ENCODE measurements around the gene OR2T5. TPM values are rescaled to one million over a fixed set of nuclear protein-coding genes. Genes with fewer than 3 reads are reported as not detected.
"Not testable (repeated sequence)": the region's sequence is repeated elsewhere in the genome, so short reads cannot be mapped to it uniquely, and the experiment has no call there.

The OR2T5 gene, protein sequence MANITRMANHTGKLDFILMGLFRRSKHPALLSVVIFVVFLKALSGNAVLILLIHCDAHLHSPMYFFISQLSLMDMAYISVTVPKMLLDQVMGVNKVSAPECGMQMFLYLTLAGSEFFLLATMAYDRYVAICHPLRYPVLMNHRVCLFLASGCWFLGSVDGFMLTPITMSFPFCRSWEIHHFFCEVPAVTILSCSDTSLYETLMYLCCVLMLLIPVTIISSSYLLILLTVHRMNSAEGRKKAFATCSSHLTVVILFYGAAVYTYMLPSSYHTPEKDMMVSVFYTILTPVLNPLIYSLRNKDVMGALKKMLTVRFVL
- not detected for polyA plus RNA-seq (2013, experiment 1 of 2)
- not detected for polyA plus RNA-seq (2013, experiment 2 of 2)

DNA sequence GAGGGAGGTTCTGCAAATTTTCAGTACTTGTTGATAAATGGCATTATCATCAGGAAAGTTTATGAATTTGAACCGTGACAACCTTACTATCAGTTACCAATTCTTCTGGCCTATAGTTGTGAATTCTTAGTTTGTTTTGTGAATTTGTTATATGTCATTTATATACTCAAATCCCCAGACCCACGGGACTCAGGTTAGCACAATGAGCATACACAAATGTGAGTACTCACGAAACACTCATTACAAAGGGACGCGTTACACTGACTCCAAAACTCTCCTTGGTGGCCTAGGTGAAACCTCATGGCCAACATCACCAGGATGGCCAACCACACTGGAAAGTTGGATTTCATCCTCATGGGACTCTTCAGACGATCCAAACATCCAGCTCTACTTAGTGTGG lies at the start of gene OR2T5:
Gene OR2T5 (plus strand): TSS at position 301 of the 400 bp plus-strand sequence. CDS start 0 bp downstream, at position 301.
- H3K9me3 ChIP-seq (ENCODE audit: insufficient read depth, low read depth, low read length); H3K36me3 ChIP-seq (ENCODE audit: insufficient read depth, low read length); H3K4me1 ChIP-seq (ENCODE audit: insufficient read depth, low read length); H3K27me3 ChIP-seq (ENCODE audit: insufficient read depth, low read length); H3K27ac ChIP-seq (ENCODE audit: low read depth, low read length); H3K4me3 ChIP-seq (ENCODE audit: low read length); H3K9ac ChIP-seq (ENCODE audit: low read depth, low read length): not testable (repeated sequence)
- 91% methylated on average over 4 of the region's 6 CpGs for WGBS

DNA sequence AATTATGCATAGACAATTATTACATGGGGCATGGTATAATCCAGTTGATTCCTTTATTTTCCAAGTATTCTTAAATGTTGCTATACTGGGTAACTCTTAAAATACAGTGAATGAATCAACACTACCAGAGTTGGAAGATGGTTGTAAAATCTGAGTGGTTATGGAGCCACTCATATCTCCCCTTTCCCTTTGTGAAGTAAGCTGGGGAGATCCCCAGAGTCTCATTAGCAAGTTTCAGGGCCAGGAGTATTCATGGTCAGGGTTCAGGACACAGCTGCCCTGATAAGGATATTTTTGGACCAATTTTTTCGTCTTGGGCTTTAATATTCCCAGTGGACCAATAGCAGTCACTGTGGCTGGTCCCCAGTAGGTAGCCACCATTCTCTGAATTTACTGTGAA lies 49.7 kb upstream of the OR2T5 start:
- not testable (repeated sequence) for H3K4me1 ChIP-seq (ENCODE audit: insufficient read depth, low read length); H3K4me3 ChIP-seq (ENCODE audit: low read length); H3K9ac ChIP-seq (ENCODE audit: low read depth, low read length); H3K27me3 ChIP-seq (ENCODE audit: insufficient read depth, low read length); H3K36me3 ChIP-seq (ENCODE audit: insufficient read depth, low read length); H3K27ac ChIP-seq (ENCODE audit: low read depth, low read length)
- WGBS: 41% methylated on average over 1 of the region's 1 CpG
- H3K9me3 ChIP-seq (ENCODE audit: insufficient read depth, low read depth, low read length): peaks cover 36% of the 10 kb centered on the region

DNA sequence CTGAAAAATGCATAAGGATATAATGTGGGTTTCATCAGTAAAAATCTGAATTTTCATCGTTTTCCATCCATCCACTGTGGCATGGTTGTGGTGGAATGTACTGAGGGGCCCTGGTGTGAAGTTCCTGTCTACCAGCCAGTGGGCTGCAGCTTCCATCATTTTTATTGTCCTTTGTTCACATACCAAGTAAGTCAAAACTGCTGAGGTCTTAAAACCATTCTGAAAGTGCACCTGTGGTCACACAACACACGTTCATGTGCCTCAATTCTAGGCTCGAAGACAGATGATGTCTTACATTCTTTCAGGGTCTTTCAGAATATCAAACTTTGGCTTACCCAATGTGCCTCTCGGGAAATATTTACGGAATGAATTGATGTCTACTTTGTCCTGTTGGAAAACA lies 49.1 kb upstream of the OR2T5 start:
- H3K36me3 ChIP-seq (ENCODE audit: insufficient read depth, low read length); H3K4me1 ChIP-seq (ENCODE audit: insufficient read depth, low read length); H3K27ac ChIP-seq (ENCODE audit: low read depth, low read length); H3K9ac ChIP-seq (ENCODE audit: low read depth, low read length); H3K4me3 ChIP-seq (ENCODE audit: low read length); H3K27me3 ChIP-seq (ENCODE audit: insufficient read depth, low read length): not testable (repeated sequence)
- 61% methylated on average over 5 of the region's 5 CpGs for WGBS
- H3K9me3 ChIP-seq (ENCODE audit: insufficient read depth, low read depth, low read length): peaks cover 37% of the 10 kb centered on the region

DNA sequence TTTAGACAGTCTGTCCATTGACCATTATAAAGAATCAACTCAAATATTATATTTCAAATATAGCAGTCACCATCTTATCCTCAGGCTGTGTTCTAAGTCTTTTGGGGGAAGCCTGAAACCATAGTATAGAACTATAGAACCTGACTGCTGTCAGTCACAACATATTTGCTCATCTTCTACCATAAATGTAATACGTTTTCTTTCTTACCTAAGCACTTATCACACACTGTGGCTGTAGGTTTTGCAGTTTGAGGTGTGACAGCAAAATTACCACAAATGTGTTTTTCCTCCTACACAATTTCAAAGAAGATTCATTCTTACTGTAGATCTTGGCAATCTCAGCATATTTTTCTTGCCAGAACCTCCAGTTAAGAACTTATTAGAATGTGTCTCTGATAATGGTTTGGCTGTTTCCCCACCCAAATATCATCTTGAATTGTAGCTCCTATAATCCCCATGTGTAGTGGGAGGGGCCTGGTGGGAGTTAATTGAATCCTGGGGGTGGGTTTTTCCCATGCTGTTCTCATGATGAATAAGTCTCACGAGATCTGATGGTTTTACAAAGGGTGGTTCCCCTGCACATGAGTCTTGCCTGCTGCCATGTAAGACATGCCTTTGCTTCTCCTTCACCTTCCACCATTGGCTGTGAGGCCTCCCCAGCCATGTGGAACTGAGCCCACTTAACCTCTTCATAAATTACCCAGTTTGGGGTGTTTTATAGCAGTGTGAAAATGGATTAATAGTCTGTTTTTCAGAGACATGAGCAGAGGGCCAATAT lies 45.7 kb upstream of the OR2T5 start:
- H3K27ac ChIP-seq (ENCODE audit: low read depth, low read length); H3K27me3 ChIP-seq (ENCODE audit: insufficient read depth, low read length); H3K4me3 ChIP-seq (ENCODE audit: low read length); H3K9ac ChIP-seq (ENCODE audit: low read depth, low read length); H3K36me3 ChIP-seq (ENCODE audit: insufficient read depth, low read length); H3K4me1 ChIP-seq (ENCODE audit: insufficient read depth, low read length): not testable (repeated sequence)
- WGBS: no CpG with 5 or more reads among the region's 2 CpGs
- H3K9me3 ChIP-seq (ENCODE audit: insufficient read depth, low read depth, low read length): peaks cover 54% of the 10 kb centered on the region

DNA sequence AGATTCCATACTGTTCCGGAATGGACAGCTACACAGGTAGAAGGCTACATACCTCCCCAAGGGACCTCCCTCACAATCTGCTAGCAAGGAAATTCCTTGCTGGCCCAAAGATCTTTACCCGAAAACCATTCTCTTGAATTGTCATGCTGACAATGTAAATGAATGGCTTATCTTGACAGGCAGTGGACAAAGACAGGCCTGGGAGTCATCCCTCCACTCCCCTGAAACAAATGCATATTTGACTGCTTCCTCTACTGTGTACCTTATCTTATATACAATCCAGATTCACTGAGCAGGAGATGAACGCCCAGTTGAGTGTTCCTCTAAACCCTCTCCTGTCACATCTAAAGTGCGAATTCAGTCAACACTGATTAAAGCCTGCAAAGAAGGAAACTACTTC lies 43.8 kb upstream of the OR2T5 start:
- not testable (repeated sequence) for H3K27ac ChIP-seq (ENCODE audit: low read depth, low read length); H3K4me1 ChIP-seq (ENCODE audit: insufficient read depth, low read length); H3K27me3 ChIP-seq (ENCODE audit: insufficient read depth, low read length); H3K4me3 ChIP-seq (ENCODE audit: low read length); H3K36me3 ChIP-seq (ENCODE audit: insufficient read depth, low read length); H3K9ac ChIP-seq (ENCODE audit: low read depth, low read length)
- 92% methylated on average over 4 of the region's 4 CpGs for WGBS
- H3K9me3 ChIP-seq (ENCODE audit: insufficient read depth, low read depth, low read length): peaks cover 50% of the 10 kb centered on the region

DNA sequence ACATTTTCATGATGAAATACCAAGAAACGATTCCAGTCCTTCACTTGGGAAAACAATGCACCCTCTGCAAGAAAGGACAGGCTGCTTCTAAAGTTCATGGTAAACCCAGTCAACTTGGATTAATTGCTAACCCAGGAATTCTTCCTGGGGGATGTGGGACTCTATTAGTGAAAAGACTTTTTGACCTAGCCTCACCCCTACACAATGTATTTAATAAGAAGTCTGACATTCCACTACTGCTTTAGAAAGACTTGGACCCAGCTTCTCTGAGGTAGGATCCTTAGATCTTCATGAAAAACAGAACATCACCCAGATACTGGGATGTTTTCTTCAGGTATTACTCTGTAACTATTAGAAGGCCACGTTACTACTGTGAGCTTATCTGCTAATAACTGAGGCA lies 43.0 kb upstream of the OR2T5 start, which contains the start of gene OR2T2:
Gene OR2T2 (plus strand): TSS at position 239 of the 400 bp plus-strand sequence. CDS start 7,161 bp downstream, outside the sequence.
- not testable (repeated sequence) for H3K27me3 ChIP-seq (ENCODE audit: insufficient read depth, low read length); H3K36me3 ChIP-seq (ENCODE audit: insufficient read depth, low read length); H3K4me3 ChIP-seq (ENCODE audit: low read length); H3K9ac ChIP-seq (ENCODE audit: low read depth, low read length); H3K4me1 ChIP-seq (ENCODE audit: insufficient read depth, low read length); H3K27ac ChIP-seq (ENCODE audit: low read depth, low read length)
- no CpG with 5 or more reads among the region's 2 CpGs for WGBS
- H3K9me3 ChIP-seq (ENCODE audit: insufficient read depth, low read depth, low read length): peaks cover 45% of the 10 kb centered on the region

DNA sequence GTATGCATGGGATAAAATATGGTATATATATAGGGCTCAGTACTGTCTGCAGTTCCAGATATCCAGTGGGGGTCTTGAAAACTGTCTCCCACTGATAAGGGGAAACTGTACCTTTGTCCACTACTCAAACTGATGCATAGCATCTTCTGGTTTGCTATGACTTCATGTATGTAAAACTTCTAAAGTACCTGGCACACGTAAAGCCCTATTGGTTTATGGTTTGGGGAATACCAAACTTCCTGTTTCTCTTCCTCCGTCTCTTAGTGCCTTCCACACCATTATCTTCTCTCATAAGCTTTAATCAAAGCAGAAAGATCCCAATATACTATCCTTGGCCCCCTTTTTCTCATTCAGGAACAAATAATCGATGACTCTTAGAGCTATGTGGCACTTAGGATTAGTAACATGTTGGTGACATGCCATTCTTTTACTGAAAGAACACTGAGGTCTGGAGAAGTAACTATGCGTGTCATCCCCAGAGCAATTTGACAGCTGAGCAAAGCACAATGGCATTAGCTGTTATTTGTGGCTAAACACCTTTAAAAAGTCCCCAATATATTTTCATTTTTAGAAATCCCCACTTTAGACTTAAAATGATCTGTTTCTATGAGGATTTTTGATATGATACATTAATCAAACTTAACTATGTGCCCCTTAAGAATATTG lies 39.8 kb upstream of the OR2T5 start:
- not testable (repeated sequence) for H3K27me3 ChIP-seq (ENCODE audit: insufficient read depth, low read length); H3K27ac ChIP-seq (ENCODE audit: low read depth, low read length); H3K4me3 ChIP-seq (ENCODE audit: low read length); H3K4me1 ChIP-seq (ENCODE audit: insufficient read depth, low read length); H3K36me3 ChIP-seq (ENCODE audit: insufficient read depth, low read length); H3K9ac ChIP-seq (ENCODE audit: low read depth, low read length)
- H3K9me3 ChIP-seq (ENCODE audit: insufficient read depth, low read depth, low read length): peaks cover 30% of the 10 kb centered on the region
- no CpG with 5 or more reads among the region's 4 CpGs for WGBS

DNA sequence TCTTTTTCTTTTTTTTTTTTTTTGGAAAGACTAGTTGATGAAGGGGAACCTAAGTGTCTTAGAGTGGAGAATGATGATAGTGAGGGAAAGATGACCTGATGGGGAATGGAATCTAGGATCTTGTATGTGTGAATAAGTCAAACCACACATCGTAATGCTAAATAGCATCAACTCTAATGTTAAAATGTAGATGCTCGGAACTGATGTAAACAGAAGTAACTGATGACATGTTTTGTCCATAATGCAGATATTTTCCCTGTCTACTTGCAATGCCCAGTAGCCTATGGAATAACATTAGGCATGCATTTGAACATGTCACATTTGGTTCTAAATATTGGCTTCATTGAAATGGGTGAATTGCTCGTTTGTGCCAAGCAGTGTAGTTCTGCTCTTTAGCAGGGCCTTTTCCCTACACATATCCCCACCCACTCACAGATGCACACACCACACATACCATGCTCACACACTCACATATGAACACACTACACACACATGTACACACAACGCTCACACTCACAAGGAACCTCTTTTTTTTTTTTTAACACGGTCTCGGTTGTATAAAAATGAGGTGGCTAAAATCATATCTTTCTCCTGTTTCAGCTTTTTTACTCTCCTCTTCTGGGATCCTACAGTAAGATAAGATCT lies 38.4 kb upstream of the OR2T5 start:
- H3K9ac ChIP-seq (ENCODE audit: low read depth, low read length); H3K4me3 ChIP-seq (ENCODE audit: low read length); H3K36me3 ChIP-seq (ENCODE audit: insufficient read depth, low read length); H3K27ac ChIP-seq (ENCODE audit: low read depth, low read length); H3K4me1 ChIP-seq (ENCODE audit: insufficient read depth, low read length); H3K27me3 ChIP-seq (ENCODE audit: insufficient read depth, low read length): not testable (repeated sequence)
- peaks cover 18% of the 10 kb centered on the region for H3K9me3 ChIP-seq (ENCODE audit: insufficient read depth, low read depth, low read length)
- no CpG with 5 or more reads among the region's 6 CpGs for WGBS

DNA sequence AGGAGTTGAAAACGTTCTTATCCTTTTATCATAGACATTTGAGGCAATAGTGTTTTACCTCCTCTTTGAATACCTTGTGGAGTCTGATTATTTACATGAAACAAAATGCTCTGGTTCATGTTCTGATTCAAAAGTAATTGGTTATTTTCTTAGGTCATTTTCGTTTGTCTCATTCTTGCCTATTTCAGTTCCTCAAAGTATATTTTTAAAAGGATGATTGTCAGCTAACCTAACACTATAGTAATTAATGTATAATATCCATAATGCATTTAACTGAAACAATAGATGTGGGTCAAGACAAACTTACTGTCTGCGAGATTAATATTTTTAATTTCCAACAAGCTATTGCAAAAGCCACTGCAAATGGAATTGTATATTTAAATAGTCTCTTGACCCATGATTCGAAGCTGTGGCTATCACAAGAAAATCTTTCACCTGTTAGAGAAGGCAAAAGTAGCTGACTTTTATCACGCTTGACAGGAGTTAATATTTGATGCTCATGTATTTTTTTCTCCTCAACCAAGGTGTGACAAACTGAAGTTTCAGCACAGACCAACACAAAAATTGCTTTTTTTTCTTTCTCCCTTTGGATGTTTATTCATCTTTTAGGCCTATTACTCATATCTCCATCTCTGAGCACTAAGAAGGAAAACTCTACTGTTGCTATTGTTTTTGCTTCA lies 37.8 kb upstream of the OR2T5 start:
- H3K36me3 ChIP-seq (ENCODE audit: insufficient read depth, low read length); H3K27me3 ChIP-seq (ENCODE audit: insufficient read depth, low read length); H3K4me3 ChIP-seq (ENCODE audit: low read length); H3K27ac ChIP-seq (ENCODE audit: low read depth, low read length); H3K4me1 ChIP-seq (ENCODE audit: insufficient read depth, low read length); H3K9ac ChIP-seq (ENCODE audit: low read depth, low read length): not testable (repeated sequence)
- WGBS: no CpG with 5 or more reads among the region's 5 CpGs
- H3K9me3 ChIP-seq (ENCODE audit: insufficient read depth, low read depth, low read length): peaks cover 15% of the 10 kb centered on the region

DNA sequence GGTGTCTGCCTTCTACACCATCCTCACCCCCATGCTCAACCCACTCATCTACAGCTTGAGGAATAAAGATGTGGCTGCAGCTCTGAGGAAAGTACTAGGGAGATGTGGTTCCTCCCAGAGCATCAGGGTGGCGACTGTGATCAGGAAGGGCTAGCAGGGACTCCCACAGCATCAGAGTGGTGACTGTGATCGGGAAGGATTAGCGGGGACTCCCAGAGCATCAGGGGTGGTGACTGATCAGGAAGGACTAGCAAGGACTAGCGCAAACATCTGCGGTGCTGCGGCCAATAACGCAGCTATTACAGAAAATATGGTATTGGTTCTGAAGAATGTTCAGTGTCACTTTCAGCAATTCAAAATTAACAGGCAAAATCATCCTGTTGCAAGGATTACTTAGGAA lies 34.8 kb upstream of the OR2T5 start:
- peaks cover 12% of the 10 kb centered on the region for H3K9me3 ChIP-seq (ENCODE audit: insufficient read depth, low read depth, low read length)
- WGBS: 74% methylated on average over 7 of the region's 7 CpGs

More for the DNA sequence above, 34.8 kb upstream of the OR2T5 start:
- H3K27me3 ChIP-seq (ENCODE audit: insufficient read depth, low read length); H3K36me3 ChIP-seq (ENCODE audit: insufficient read depth, low read length); H3K9ac ChIP-seq (ENCODE audit: low read depth, low read length); H3K27ac ChIP-seq (ENCODE audit: low read depth, low read length); H3K4me3 ChIP-seq (ENCODE audit: low read length); H3K4me1 ChIP-seq (ENCODE audit: insufficient read depth, low read length): not testable (repeated sequence)

Measured in HUES64 (cell line).